GM12891 (cell line): ENCODE measurements around the gene CBFA2T3.

Experiments
- POLR2AphosphoS5 ChIP-seq: IDR thresholded peaks from 2 replicates; pipeline ENCODE4 v1.6.1; 2011; ENCODE audit warnings: low read depth, low read length, control low read depth
- SPI1 ChIP-seq: IDR thresholded peaks from 2 replicates; pipeline ENCODE4 v1.6.1; 2011; ENCODE audit warnings: low read depth, low read length, control low read depth

- TF ChIP-seq POLR2AphosphoS5 (no peak), SPI1 (no peak)
These were observed 55.4 kb downstream of the CBFA2T3 start for GRCh38 chr16:88921591-88921990.
